ENCODE data around the gene AHSG. TPM values are rescaled to one million over a fixed set of nuclear protein-coding genes. Genes with fewer than 3 reads are reported as not detected.

Gene AHSG
- total and polyA plus RNA-seq, 2 experiments from 2014 or later, result 0.10 to 0.18 TPM

- TF ChIP-seq REST (IDR thresholded peaks at IDR 0.05; ENCODE audit: unreplicated experiment), result no peak
- no peak for TF ChIP-seq POLR2AphosphoS5 (IDR thresholded peaks at IDR 0.05; ENCODE audit: low read depth)
- TF ChIP-seq EZH2 (IDR thresholded peaks at IDR 0.05; ENCODE audit: low read depth, unreplicated experiment), result no peak
- no peak for TF ChIP-seq CREB1 (CRISPR knock-in tag; IDR thresholded peaks at IDR 0.05; ENCODE audit: low read depth)
- TF ChIP-seq CTCF (conservative IDR thresholded peaks at IDR 0.05; ENCODE audit: low read depth in 2 of 2), result no peak
- TF ChIP-seq JUNB (IDR thresholded peaks at IDR 0.05; ENCODE audit: unreplicated experiment), result no peak
- no peak for TF ChIP-seq ETS1 (IDR thresholded peaks at IDR 0.05)
- no peak for TF ChIP-seq ZNF331 (CRISPR knock-in tag; IDR thresholded peaks at IDR 0.05; ENCODE audit: low read depth)
These were observed 891 bp downstream of the AHSG start (continued) for GRCh38 chr3:186613637-186614265.

DNA sequence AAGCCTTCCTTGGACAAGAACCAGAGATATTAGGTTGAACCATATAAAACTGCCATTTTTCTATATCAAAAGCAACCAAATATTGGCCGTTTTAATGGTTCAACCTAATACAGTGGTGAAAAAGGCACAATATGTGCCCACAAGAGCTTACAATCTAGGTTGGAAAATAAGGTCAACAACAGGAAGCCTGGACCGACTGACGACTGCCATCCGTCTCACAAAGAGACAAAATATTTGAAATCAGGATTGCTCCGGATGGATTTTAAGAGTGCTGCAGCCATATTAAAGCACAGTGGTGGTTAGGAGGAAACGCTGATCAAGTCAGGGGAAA lies 1.4 kb downstream of the AHSG start:
- Mint-ChIP-seq H3K27ac (no peak overlapping the region), H3K9me3 (peaks cover 3% of the 10 kb centered on the region; the same call in 1 of the 3 replicates)
- H3K4me2 ChIP-seq, result no peak overlapping the region
- TF ChIP-seq REST (IDR thresholded peaks at IDR 0.05; ENCODE audit: unreplicated experiment), result no peak
- no peak for TF ChIP-seq EZH2phosphoT487 (IDR thresholded peaks at IDR 0.05; ENCODE audit: unreplicated experiment)
- TF ChIP-seq JUNB (IDR thresholded peaks at IDR 0.05; ENCODE audit: unreplicated experiment), result no peak
- TF ChIP-seq EZH2 (IDR thresholded peaks at IDR 0.05; ENCODE audit: low read depth, unreplicated experiment), result no peak

More for the DNA sequence above, 1.4 kb downstream of the AHSG start:
- H3K27me3 ChIP-seq (ENCODE audit: insufficient read depth), result peaks cover 6% of the 10 kb centered on the region; the same call in 1 of the 2 replicates
- no peak for DNase-seq (ENCODE audit: low spot score)
- H4K20me1 ChIP-seq (replicated peaks; ENCODE audit: insufficient read depth), result no peaks in the 10 kb centered on the region
- H3K4me1 ChIP-seq (ENCODE audit: insufficient read depth), result peaks cover 11% of the 10 kb centered on the region
- Mint-ChIP-seq H3K27me3 (ENCODE audit: insufficient read depth, low read depth, poor library complexity) (peaks cover 15% of the 10 kb centered on the region), H3K4me3 (no peak overlapping the region), H3K36me3 (ENCODE audit: low read depth) (no peaks in the 10 kb centered on the region), H3K4me1 (peaks cover 13% of the 10 kb centered on the region)
- H3K9me2 ChIP-seq (ENCODE audit: insufficient read depth), result no peaks in the 10 kb centered on the region
- no peaks in the 10 kb centered on the region for H3F3A ChIP-seq (replicated peaks; ENCODE audit: low read depth)
- ATAC-seq, result no peak
- H3K27ac ChIP-seq (ENCODE audit: low read depth), result no peak overlapping the region
- H3K36me3 ChIP-seq (ENCODE audit: insufficient read depth), result no peaks in the 10 kb centered on the region
- 0 out of 2 replicates have a peak overlapping the region, but pooled peaks have one; percentile 18 for H2AFZ ChIP-seq
- no peak overlapping the region for H3K4me3 ChIP-seq
- no peaks in the 10 kb centered on the region for H3K79me2 ChIP-seq (replicated peaks; ENCODE audit: insufficient read depth)
